ENCODE results near the gene ADAMTSL1. TPM values are rescaled to one million over a fixed set of nuclear protein-coding genes. Genes with fewer than 3 reads are reported as not detected.

Gene ADAMTSL1
- total RNA-seq, 1 experiment from 2014 or later: not detected

DNA sequence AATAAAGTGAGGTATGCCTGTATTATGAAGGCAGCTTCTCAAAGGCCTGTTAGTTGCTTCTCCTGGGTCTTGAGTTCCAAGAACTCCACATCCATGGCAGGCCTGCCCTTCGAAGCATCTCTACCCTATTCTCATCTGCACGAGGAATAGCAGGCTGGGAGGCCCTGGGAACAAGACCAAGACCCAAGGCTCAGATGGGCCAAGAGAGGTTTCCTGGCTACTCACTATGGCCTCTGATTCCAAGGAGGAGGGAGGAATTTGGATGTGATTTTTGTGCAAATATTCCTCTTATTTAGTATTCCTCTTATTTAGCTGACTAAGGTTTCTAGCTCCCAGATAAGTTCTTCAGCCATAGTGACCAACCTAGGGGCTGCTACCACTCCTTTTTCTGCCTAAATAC is 407.8 kb downstream of the ADAMTSL1 start:
- intact Hi-C loops (cut with micrococcal nuclease): no loop called here
- no peak overlapping the region for H3K27ac ChIP-seq (ENCODE audit: low read depth, low read length)
- no peaks in the 10 kb centered on the region; the same call in 1 of the 2 replicates for H3K27me3 ChIP-seq (ENCODE audit: insufficient read depth, low read length)
- H3K36me3 ChIP-seq (ENCODE audit: control insufficient read depth in 1 of 2, insufficient read depth in 2 of 2, low read length in 2 of 2): no peaks in the 10 kb centered on the region
- no peaks in the 10 kb centered on the region for H3K9me2 ChIP-seq (ENCODE audit: insufficient read depth)
- no peaks in the 10 kb centered on the region for H3K79me2 ChIP-seq (ENCODE audit: insufficient read depth, low read length)
- no TSS peak for BruUV-seq (replicated peaks)
- ChIA-PET CTCF (no interaction called here), RAD21 (ENCODE audit: low non-redundant PET in 1 of 2, low total read pairs in 2 of 2, uncharacterized antibody in 2 of 2, unreplicated experiment in 2 of 2) (no interaction called here), POLR2A (no interaction called here)
- H3K4me3 ChIP-seq (replicated peaks in 1 of 2; ENCODE audit: low read depth in 1 of 2, low read length in 2 of 2): no peak overlapping the region
- H3K4me2 ChIP-seq (ENCODE audit: low read length): no peak overlapping the region
- TF ChIP-seq CBX3 (IDR thresholded peaks at IDR 0.05; ENCODE audit: low read depth) (no peak), REST (IDR thresholded peaks at IDR 0.05; ENCODE audit: low read depth) (no peak), POLR2AphosphoS5 (IDR thresholded peaks at IDR 0.05; ENCODE audit: low read depth, low read length) (no peak), ATF3 (IDR thresholded peaks at IDR 0.05) (no peak)
- H3K9ac ChIP-seq (ENCODE audit: low read length): no peak overlapping the region
- H3K9me3 ChIP-seq (ENCODE audit: control insufficient read depth in 1 of 2, insufficient read depth in 1 of 2, low read depth in 1 of 2, low read length in 2 of 2): no peaks in the 10 kb centered on the region
- ATAC-seq (no peak), DNase-seq (ENCODE audit: low read depth, low spot score) (no peak)
- no peaks in the 10 kb centered on the region for H3K4me1 ChIP-seq (ENCODE audit: control insufficient read depth in 1 of 2, insufficient read depth in 2 of 2, low read length in 2 of 2)
- H4K20me1 ChIP-seq (ENCODE audit: insufficient read depth): no peaks in the 10 kb centered on the region
- H2AFZ ChIP-seq (ENCODE audit: low read depth, low read length, poor library complexity, severe bottlenecking): no peak overlapping the region

DNA sequence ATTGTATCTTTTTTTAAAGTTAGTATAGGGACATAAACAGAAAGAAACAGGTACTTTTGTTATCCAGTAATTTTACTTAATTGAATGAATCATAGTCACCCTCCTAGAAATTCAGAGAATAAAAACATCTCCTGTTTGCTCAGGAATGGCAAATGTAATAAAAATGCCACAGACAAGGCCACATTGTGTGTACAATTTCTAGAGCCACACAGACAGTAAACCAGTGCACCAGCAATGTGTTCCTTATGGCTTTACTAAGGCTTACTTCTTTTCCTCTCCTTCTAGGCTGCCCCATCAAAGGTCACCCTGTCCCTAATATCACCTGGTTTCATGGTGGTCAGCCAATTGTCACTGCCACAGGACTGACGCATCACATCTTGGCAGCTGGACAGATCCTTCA is 413.6 kb downstream of the ADAMTSL1 start:
- no peaks in the 10 kb centered on the region; the same call in 1 of the 2 replicates for H3K27me3 ChIP-seq (ENCODE audit: insufficient read depth, low read length)
- H3K4me2 ChIP-seq (ENCODE audit: low read length): no peak overlapping the region
- no peak overlapping the region for H2AFZ ChIP-seq (ENCODE audit: low read depth, low read length, poor library complexity, severe bottlenecking)
- H3K9me2 ChIP-seq (ENCODE audit: insufficient read depth): no peaks in the 10 kb centered on the region
- H3K79me2 ChIP-seq (ENCODE audit: insufficient read depth, low read length): no peaks in the 10 kb centered on the region
- no peaks in the 10 kb centered on the region for H3K36me3 ChIP-seq (ENCODE audit: control insufficient read depth in 1 of 2, insufficient read depth in 2 of 2, low read length in 2 of 2)
- CTCF ChIA-PET: no interaction called here
- no peak overlapping the region for H3K27ac ChIP-seq (ENCODE audit: low read depth, low read length)
- POLR2A ChIA-PET: no interaction called here
- H3K9me3 ChIP-seq (ENCODE audit: control insufficient read depth in 1 of 2, insufficient read depth in 1 of 2, low read depth in 1 of 2, low read length in 2 of 2): no peaks in the 10 kb centered on the region
- no peak overlapping the region for H3K9ac ChIP-seq (ENCODE audit: low read length)
- H4K20me1 ChIP-seq (ENCODE audit: insufficient read depth): no peaks in the 10 kb centered on the region
- intact Hi-C loops (cut with micrococcal nuclease): no loop called here
- DNase-seq (ENCODE audit: low read depth, low spot score): no peak
- no peak for ATAC-seq
- RAD21 ChIA-PET (ENCODE audit: low non-redundant PET in 1 of 2, low total read pairs in 2 of 2, uncharacterized antibody in 2 of 2, unreplicated experiment in 2 of 2): no interaction called here
- no peak overlapping the region for H3K4me3 ChIP-seq (replicated peaks in 1 of 2; ENCODE audit: low read depth in 1 of 2, low read length in 2 of 2)
- no peaks in the 10 kb centered on the region for H3K4me1 ChIP-seq (ENCODE audit: control insufficient read depth in 1 of 2, insufficient read depth in 2 of 2, low read length in 2 of 2)
- BruUV-seq (replicated peaks): no TSS peak
- no peak for TF ChIP-seq REST (IDR thresholded peaks at IDR 0.05; ENCODE audit: low read depth)
- no peak for TF ChIP-seq POLR2AphosphoS5 (IDR thresholded peaks at IDR 0.05; ENCODE audit: low read depth, low read length)
- TF ChIP-seq SIN3A (IDR thresholded peaks at IDR 0.05; ENCODE audit: low read depth): no peak
- no peak for TF ChIP-seq POLR2A (IDR thresholded peaks at IDR 0.05; ENCODE audit: borderline replicate concordance, extremely low read depth, insufficient read depth, insufficient read length)
- no peak for TF ChIP-seq TCF7L2 (IDR thresholded peaks at IDR 0.05; ENCODE audit: borderline replicate concordance, extremely low read depth, insufficient read depth, insufficient read length)
- no peak for TF ChIP-seq ATF3 (IDR thresholded peaks at IDR 0.05)
- TF ChIP-seq ZBTB33 (IDR thresholded peaks at IDR 0.05; ENCODE audit: extremely low read depth, insufficient replicate concordance, low read length): no peak
- no peak for TF ChIP-seq JUND (IDR thresholded peaks at IDR 0.05)
- TF ChIP-seq SP1 (IDR thresholded peaks at IDR 0.05; ENCODE audit: low read depth): no peak
